ENCODE results near the gene CNOT6L. TPM values are rescaled to one million over a fixed set of nuclear protein-coding genes. Genes with fewer than 3 reads are reported as not detected.

CNOT6L gene
- total and polyA plus RNA-seq, 4 donors, result 4.3 to 67.8 (median 27.4) TPM

DNA sequence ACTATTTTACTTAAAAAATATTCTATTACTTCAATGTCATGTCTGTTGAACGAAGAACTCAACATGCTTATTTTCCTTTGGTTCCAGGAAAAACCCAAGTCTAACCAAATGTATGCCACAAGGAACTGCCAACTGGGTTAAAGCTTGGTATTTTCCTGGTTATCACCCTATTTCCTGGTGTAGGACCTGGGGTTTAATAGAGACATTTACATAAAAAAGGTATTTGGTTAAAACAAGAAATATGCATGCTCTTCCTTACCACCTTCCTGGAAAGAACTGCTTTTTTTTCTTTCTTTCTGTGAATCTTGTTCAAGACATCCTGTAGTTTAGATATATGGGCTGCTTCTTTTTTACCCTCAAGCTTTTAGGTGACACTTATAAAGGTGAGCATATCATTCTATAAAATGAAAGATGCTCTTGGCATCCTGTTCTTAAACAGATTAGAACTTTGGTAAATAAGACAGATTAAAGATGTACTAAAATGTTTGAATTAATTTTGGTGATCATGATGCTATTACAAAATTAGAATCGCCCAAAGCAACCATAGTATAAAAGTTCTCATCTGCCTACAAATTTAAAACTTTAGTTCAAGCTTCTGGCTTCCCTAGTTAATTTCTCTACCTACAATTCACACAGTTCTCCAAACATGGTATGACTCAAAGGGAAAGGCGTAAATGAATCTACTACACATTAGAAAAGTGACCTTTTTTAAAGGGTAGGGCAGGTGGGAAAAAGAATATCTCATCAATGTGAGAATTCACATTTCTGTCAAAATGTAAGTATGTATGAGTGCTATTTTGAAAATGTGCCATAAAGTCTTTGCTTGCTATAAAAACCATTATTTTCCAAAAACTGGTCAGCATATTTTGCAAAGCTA, 103.5 kb downstream of the CNOT6L start:
- Histone ChIP-seq H3K9ac (ENCODE audit: insufficient read depth in 1 of 2, low read length in 2 of 2) (no peak overlapping the region), H3K27me3 (ENCODE audit: control insufficient read depth in 3 of 3, insufficient read depth in 3 of 3, low read length in 2 of 3) (no peaks in the 10 kb centered on the region), H3K27ac (ENCODE audit: low read depth in 1 of 2, low read length in 1 of 2) (no peak overlapping the region), H3K36me3 (ENCODE audit: control insufficient read depth in 4 of 4, insufficient read depth in 4 of 4, low read length in 4 of 4) (peaks cover 0 to 3% (median 1%) of the 10 kb centered on the region in 4 donors), H3K9me3 (ENCODE audit: control insufficient read depth in 4 of 4, insufficient read depth in 3 of 4, low read length in 3 of 4) (no peaks in the 10 kb centered on the region), H3K4me1 (ENCODE audit: control insufficient read depth in 5 of 5, insufficient read depth in 5 of 5, low read length in 5 of 5) (peaks cover 0 to 22% (median 7%) of the 10 kb centered on the region in 5 donors), H3K4me3 (no peak overlapping the region)
- TF ChIP-seq, protein P1, sequence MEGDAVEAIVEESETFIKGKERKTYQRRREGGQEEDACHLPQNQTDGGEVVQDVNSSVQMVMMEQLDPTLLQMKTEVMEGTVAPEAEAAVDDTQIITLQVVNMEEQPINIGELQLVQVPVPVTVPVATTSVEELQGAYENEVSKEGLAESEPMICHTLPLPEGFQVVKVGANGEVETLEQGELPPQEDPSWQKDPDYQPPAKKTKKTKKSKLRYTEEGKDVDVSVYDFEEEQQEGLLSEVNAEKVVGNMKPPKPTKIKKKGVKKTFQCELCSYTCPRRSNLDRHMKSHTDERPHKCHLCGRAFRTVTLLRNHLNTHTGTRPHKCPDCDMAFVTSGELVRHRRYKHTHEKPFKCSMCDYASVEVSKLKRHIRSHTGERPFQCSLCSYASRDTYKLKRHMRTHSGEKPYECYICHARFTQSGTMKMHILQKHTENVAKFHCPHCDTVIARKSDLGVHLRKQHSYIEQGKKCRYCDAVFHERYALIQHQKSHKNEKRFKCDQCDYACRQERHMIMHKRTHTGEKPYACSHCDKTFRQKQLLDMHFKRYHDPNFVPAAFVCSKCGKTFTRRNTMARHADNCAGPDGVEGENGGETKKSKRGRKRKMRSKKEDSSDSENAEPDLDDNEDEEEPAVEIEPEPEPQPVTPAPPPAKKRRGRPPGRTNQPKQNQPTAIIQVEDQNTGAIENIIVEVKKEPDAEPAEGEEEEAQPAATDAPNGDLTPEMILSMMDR (IDR thresholded peaks at IDR 0.05; ENCODE audit: control extremely low read depth, extremely low read depth), result no peak
- ATAC-seq (ENCODE audit: insufficient read depth, low FRiP score) (no peak), DNase-seq (no peak)
- WGBS, 2 donors, result 95 to 96% methylated on average over 3 of the region's 3 CpGs

DNA sequence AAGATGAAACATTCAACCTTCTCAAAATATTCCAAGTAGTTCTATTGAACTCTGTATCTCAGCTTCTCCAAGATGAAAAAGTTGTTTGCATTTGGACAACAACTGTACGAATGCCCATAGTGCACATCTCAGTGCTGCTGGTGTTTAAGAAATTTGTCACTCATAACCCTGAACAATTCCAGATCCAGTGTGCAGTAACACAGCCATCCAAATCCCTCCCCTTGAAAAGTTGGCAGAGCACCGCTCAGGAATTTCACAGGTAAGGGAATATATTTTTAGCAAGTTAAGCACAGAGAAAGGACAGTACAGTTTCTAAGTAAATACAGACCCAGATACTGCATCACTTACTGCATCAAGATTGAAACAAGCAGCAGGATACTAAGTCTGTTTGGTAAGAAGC, 104.7 kb downstream of the CNOT6L start:
- Histone ChIP-seq H3K4me1 (ENCODE audit: control insufficient read depth in 5 of 5, insufficient read depth in 5 of 5, low read length in 5 of 5) (peaks cover 0 to 22% (median 7%) of the 10 kb centered on the region in 5 donors), H3K9me3 (ENCODE audit: control insufficient read depth in 4 of 4, insufficient read depth in 3 of 4, low read length in 3 of 4) (no peaks in the 10 kb centered on the region), H3K4me3 (no peak overlapping the region), H3K36me3 (ENCODE audit: control insufficient read depth in 4 of 4, insufficient read depth in 4 of 4, low read length in 4 of 4) (peaks cover 0 to 3% (median 1%) of the 10 kb centered on the region in 4 donors), H3K27me3 (ENCODE audit: control insufficient read depth in 3 of 3, insufficient read depth in 3 of 3, low read length in 2 of 3) (no peaks in the 10 kb centered on the region), H3K9ac (ENCODE audit: insufficient read depth in 1 of 2, low read length in 2 of 2) (no peak overlapping the region), H3K27ac (ENCODE audit: low read depth in 1 of 2, low read length in 1 of 2) (no peak overlapping the region)
- DNase-seq (no peak), ATAC-seq (ENCODE audit: insufficient read depth, low FRiP score) (no peak)
- TF ChIP-seq, protein P1 (IDR thresholded peaks at IDR 0.05; ENCODE audit: control extremely low read depth, extremely low read depth), result no peak
- 87 to 88% methylated on average over 2 of the region's 2 CpGs for WGBS, 2 donors

DNA sequence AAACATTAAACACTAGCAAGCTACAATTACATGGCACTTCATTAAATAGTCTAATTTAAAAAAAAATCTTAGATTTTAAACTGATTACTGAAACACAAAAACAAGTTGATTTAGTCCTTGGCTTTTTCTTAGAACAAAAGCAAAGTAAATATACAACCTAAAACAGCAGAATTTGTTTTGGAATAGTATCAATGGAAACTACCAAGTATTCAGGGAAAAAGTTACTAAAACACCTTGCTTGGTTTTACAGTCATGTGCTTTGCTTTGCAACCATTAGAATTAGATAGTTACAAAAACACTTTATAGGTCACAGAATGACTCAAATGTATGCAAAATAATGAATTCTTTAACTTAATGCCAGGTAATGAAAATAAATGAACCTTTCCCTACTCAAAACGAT, 105.3 kb downstream of the CNOT6L start:
- Histone ChIP-seq H3K27ac (ENCODE audit: low read depth in 1 of 2, low read length in 1 of 2) (no peak overlapping the region), H3K27me3 (ENCODE audit: control insufficient read depth in 3 of 3, insufficient read depth in 3 of 3, low read length in 2 of 3) (no peaks in the 10 kb centered on the region), H3K4me1 (ENCODE audit: control insufficient read depth in 5 of 5, insufficient read depth in 5 of 5, low read length in 5 of 5) (peaks cover 0 to 22% (median 7%) of the 10 kb centered on the region in 5 donors), H3K9ac (ENCODE audit: insufficient read depth in 1 of 2, low read length in 2 of 2) (no peak overlapping the region), H3K36me3 (ENCODE audit: control insufficient read depth in 4 of 4, insufficient read depth in 4 of 4, low read length in 4 of 4) (peaks cover 0 to 3% (median 1%) of the 10 kb centered on the region in 4 donors), H3K4me3 (no peak overlapping the region), H3K9me3 (ENCODE audit: control insufficient read depth in 4 of 4, insufficient read depth in 3 of 4, low read length in 3 of 4) (no peaks in the 10 kb centered on the region)
- 83 to 87% methylated on average over 1 of the region's 1 CpG for WGBS, 2 donors
- TF ChIP-seq, protein P1 (IDR thresholded peaks at IDR 0.05; ENCODE audit: control extremely low read depth, extremely low read depth), result no peak
- no peak for ATAC-seq (ENCODE audit: insufficient read depth, low FRiP score)
- no peak for DNase-seq

Data from lung (tissue), 12 donors.